Measurements from ENCODE around the gene TDRD5.

TDRD5 gene

DNA sequence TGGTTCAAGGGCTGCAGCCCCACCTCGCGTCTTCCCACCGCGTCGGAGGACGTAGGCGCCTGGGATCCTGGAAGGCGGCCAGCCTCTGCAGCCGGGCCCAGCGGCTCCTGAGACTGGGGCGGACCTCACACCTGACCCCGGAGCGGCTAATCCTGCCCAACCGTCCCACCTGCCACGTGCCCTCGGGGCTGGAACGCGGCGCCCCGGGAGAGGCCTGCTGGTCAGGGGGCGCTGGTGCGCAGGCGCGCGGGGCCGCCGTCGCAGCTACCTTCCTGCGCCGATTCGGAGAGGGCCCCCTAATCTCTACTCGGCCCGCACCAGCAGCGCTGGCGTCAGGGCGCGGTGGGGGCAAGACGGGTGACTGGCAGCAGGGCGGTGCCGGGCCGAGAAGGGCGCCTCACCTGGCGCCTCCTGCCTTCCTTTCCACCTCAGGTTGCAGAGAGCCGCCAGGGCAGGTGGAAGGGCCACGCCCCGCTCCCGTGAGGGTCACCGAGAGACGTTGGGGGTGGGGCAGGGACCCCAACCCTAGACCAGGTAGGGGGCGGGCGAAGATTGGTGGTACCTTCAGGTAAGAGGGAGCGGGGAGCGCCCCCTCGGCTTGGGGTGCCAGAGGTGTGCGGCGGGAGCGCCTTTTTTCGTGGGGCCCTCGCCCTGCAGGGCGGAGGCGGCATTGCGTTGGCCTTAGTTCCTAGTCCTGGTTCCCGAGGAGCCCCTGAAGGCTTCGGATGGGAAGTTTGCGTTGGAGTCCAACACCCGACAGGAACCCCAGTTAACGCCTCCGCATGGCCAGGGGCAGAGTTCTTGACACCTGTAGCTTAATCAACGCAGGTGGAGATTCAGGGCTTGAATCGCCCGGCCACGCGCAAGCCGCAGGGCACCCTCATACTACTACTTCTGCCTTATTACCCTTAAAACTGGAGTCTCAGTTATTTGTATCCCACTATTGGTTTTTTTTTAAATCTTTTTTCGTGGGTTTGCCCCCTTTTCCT is at the start of gene TDRD5:
Gene TDRD5 (plus strand): TSS at position 241 of the 989 bp plus-strand sequence. CDS start 784 bp downstream, outside the sequence.
- no peak for DNase-seq

GRCh38 chr1:179545321-179545720 is 46.3 kb upstream of the TDRD5 start:
- DNase-seq: no peak

DNA sequence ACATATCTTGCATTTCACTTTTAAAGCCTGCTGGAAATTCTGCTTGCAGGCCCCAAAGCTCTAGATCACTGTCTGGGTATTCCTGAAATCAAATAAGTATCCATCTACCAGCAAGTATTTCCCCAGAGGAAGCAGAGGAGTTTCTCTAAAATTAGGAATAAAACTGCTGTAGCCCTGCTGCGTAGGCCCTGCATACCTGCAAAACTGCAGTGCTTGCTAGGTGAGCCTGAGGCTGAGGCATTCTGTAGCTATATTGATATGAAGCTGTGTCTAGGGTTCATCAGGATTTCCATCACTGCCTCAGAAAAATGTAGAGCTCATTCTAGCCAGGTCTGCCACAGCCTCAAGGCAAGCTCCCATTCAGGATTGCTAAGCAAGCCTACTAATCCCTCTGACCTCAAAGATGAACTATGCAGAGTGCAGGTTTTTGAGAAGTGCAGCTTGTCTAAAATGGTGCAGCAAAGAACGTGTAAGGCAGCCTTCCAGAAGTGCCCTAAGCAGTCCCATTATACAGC is 44.6 kb upstream of the TDRD5 start:
- no peak for DNase-seq

DNA sequence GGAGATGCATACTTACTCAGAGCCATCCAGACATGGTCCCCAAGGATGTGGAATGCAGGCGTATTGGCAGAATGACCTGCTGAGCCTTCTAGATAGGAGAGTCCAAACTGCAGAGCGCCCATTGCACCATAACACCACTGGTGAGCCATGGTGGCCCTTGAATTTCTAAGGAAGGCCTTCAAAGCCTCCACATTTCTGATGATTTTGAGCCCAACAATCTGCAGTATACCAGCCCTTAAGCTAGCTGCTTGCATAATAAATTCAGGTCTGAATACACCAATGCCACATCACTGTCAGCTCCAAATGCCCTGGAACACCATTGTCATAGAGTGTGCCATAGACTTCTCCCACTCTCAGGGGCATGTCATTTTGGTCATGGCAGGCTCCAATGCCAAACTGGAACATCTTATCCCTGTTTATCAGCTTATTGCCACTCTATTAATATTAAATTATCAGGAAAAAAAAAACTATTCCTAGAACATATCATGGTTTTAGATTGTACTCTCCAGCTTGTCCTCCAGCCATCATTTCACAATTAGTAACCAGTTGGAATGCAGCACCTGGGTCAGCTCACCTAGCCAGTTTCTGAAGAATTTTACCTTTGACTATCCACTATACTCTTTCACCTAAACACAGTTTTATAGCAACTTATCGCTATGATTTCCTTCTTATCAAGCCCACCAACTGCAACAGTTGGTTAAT is 42.8 kb upstream of the TDRD5 start:
- DNase-seq: no peak

GRCh38 chr1:179549368-179549700 is 42.3 kb upstream of the TDRD5 start:
- no peak for DNase-seq

- DNase-seq: no peak
These were observed 40.6 kb upstream of the TDRD5 start for GRCh38 chr1:179550746-179551682.

DNA sequence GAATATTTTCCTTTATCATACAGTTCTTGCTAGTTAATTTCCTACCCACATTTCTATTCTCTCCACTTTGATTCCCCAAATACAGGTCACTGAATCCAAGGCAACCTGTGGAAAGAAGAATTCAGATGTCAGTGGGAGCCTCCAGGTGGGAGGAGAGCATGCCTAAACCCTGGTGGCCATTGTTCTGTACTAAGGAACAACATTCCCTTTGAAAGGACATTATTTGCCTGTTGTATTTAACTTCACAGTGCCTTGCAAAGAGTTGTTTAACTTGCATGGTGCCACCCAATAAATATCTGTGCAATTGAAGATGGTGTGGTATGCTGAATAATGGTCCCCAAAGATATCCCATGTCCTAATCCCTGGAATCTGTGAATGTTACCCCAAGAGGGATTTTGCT is 37.2 kb upstream of the TDRD5 start:
- DNase-seq: no peak

- no peak for DNase-seq
These were observed 33.6 kb upstream of the TDRD5 start for GRCh38 chr1:179558078-179558477.

DNA sequence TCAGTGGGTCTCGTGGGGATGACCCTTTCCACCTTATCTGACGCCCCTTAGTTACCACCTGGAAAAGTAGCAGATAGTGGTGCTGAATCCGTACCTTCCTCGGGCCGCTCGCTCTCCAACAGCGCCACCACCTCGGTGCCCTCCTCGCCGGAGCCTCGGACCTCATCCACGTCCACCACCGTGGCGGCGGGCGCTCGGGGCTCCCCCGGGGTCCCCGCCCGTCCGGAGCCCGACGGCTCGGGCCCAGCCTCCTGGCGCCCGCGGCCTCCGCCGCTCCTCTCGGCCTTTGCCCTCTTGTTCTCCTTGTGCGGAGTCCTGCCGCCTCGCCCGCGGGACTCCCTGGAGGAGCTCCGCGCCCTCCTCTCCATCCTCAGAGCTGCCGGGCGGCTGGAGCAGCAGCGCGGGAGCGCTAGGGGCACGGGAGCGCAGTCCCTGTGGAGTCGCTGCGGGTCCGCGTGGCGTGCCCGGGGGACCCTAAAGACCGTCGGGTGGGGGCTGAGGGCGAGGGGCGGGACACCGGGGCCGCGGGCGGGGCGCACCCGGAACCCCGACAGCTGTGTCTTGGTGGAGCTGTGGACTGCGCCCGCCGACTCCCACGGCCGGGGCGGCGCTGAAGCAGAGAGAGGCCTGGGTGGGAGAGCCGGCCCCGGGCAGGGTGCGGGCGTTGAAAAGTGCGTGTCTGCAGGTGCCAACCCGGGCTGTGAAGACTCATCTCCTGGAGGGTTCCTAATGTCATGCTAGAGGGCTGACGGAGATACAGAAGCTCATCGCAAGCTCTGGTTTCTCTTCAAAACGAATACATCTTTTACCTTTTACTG is 15.9 kb upstream of the TDRD5 start, which contains the start of gene NPHS2:
Gene NPHS2 (minus strand): TSS at position 452 of the 818 bp plus-strand sequence. CDS start 84 bp downstream, at position 368.
- DNase-seq: no peak

DNA sequence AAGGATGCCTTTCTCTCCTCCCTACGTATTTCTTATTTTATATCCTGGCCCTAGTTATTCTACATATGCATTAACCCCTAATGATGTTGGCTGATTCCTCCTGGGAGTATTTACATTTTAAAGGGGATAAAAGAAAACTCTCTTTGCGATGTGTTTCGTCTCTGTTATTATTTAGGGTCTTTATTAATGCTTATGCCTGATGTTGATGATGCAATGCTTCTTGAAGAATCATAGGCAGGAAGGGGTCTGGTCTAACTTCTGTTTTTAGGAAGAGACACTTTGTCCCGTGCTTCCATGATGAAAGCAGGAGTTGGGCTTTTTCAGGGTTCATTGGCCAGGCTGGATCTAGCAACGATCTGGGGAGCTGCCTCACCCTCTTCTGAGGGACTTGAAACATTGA is 15.1 kb upstream of the TDRD5 start:
- DNase-seq: no peak

GRCh38 chr1:179583771-179584320 is 7.8 kb upstream of the TDRD5 start:
- DNase-seq: no peak

GRCh38 chr1:179586107-179586823 is 5.4 kb upstream of the TDRD5 start:
- DNase-seq: peak; percentile 61

DNA sequence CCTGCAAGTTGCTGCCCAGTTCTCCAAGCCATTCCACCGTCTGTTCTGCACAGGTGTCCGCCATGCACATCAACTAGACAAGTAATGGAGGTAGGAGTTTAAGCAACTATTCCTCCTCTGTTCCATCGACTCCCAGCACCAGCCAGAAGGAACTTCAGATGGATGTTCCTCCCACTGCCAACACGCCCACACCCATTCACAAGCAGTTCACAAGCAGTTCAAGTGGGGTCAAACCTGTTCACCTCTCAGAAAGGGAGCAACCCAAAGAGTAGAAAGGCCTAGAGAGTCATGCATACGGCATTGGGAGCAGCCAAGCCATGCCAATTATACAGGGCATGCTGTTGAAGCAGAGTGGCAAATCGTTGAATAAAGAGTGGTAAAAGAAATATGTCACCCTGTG is 4.3 kb upstream of the TDRD5 start:
- no peak for DNase-seq

- no peak for DNase-seq
These were observed 3.1 kb upstream of the TDRD5 start for GRCh38 chr1:179588425-179589024.

GRCh38 chr1:179589509-179589908 is 2.1 kb upstream of the TDRD5 start:
- no peak for DNase-seq

- no peak for DNase-seq
These were observed 961 bp upstream of the TDRD5 start for GRCh38 chr1:179590671-179591070.

DNA sequence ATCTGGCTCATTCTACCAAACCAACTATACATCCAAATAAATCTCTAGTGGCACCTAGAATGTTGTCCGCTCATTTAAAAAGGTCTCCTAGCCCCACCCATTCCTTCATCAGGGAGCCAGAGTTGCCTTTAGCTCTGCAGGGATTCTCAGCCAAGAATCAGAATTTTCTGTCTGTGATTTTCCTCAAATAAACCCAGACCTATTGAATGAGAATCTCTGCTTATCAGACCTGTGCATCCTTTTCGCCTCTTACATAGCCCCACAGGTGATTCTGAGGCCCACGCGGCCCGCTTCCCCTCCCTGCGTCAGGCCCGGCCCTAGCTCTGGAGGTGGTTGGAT is 410 bp upstream of the TDRD5 start:
- DNase-seq: no peak

- DNase-seq: no peak
These were observed 7.0 kb downstream of the TDRD5 start for GRCh38 chr1:179598631-179599030.

DNA sequence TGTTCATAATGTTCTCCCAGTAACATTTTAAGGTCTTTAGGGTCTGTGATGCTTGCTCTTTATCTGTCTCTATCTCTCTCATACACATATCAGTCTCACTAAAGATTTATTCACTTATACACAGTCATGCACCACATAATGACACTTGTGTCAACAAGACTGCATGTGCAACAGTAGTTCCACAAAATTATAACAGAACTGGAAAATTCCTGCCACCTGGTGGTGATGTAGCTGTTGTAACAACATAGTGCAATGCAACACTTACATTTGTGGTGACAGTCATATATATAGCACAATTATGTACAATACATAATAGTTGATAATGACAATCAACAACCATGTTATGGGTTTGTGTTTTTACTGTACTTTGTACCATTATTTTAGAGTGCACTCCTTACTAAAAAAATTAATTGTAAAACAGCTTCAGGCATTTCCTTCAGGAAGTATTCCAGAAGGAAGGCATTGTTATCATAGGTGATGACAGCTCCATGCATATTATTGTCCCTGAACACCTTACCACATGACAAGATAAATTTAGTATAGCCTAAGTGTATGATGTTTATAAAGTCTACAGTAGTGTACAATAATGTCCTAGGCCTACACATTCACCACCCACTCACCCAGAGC is 8.1 kb downstream of the TDRD5 start:
- peak; percentile 62 for DNase-seq

DNA sequence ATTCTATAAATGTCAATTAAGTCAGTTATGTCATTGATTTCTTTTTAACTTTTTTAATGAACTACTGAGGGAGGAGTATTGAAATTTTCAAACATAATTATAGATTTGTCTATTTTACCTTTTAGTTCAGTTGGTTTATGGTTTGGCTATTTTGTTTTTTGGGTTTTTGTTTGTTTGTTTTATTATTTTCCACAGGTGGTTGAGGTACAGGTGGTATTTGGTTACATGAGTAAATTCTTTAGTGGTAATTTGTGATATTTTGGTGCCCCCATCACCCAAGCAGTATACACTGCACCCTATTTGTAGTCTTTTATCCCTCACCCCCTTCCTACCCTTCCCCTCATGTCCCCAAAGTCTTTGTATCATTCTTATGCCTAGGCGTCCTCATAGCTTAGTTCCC is 9.5 kb downstream of the TDRD5 start:
- DNase-seq: no peak
